GM19438 (cell line): ENCODE measurements around the gene RPS15A.
"Not testable (repeated sequence)": the region's sequence is repeated elsewhere in the genome, so short reads cannot be mapped to it uniquely, and the experiment has no call there.

Source experiments
- ATAC-seq: cut with Tn5 transposase; IDR thresholded peaks from one replicate; pipeline ENCODE4 v1.9.1; 2021; ENCODE audit warnings: low read depth; ENCODE audit not compliant: unreplicated experiment

The RPS15A gene

DNA sequence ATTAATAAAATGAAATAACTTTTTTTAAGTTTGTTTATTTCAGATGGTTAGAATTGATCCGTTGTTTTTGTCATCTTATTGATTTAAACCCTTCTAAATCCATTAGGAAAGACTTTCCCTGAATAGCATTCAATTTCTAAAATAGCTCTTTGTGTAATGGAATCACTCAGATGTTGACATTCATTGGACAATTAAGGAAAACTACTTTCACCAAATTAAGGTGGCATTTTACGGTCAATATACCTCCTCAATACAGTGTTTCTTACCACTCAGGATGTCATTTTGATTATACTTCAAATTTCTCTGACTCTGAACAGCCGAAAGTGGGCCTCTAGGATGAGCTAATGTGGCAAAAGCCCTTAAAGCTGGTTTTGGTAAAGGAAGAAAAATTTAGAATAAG is 9.4 kb upstream of the RPS15A start:
- no peak for ATAC-seq

DNA sequence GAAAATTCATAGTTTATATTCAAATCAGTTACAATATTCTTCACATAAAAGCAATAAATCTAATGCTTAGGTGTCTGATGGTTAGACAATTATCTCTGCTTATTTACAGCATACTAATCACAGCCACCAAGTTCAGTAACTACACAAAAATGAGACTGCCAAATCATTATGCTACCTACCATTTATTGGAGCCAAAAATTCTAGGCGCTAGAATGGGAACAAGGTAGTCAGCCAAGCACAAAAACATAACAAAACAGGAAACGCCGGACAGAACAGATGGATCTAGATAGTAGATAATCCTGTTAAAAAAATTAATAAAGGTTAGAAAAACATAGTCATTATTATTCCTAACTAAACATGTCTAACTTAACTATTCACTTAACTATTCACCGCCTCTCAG is 7.6 kb upstream of the RPS15A start:
- ATAC-seq, result no peak

- no peak for ATAC-seq
These were observed 6.2 kb upstream of the RPS15A start for GRCh38 chr16:18796377-18796776.

- ATAC-seq, result no peak
These were observed 2.8 kb upstream of the RPS15A start for GRCh38 chr16:18792836-18793433.

- ATAC-seq, result no peak
These were observed 652 bp downstream of the RPS15A start for GRCh38 chr16:18789515-18789849.

DNA sequence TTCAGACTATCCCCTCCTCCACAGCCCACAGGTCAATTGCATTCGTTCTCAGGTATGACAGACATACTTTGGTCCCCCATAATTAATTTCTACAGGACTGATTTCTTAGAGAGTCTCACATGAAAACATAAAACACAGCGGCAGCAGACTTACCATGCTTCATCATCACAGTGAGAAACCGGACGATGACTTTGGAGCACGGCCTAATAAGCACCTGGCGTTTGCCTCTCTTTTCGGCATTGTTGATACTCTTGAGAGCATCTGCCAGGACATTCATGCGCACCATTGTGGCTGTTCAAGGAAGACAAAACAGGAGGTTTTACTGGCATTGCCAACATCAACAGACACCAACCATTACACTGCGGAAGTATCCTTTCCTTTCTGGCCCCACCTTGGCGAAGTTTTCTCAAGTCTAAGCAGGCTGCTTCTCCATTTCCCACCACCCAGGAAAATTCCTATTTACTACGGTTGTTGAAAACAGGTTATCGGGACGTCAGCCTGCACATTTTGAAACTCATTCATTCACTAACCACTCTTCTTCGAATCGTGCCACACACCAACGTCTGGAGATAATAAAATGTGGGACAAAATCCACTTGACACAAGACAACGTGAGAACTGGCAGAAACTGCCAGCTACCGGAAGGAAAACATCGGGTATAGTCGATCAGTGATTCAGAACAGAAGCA is 1.2 kb downstream of the RPS15A start:
- ATAC-seq, result no peak

- ATAC-seq, result no peak
These were observed 5.1 kb downstream of the RPS15A start for GRCh38 chr16:18784917-18785623.

DNA sequence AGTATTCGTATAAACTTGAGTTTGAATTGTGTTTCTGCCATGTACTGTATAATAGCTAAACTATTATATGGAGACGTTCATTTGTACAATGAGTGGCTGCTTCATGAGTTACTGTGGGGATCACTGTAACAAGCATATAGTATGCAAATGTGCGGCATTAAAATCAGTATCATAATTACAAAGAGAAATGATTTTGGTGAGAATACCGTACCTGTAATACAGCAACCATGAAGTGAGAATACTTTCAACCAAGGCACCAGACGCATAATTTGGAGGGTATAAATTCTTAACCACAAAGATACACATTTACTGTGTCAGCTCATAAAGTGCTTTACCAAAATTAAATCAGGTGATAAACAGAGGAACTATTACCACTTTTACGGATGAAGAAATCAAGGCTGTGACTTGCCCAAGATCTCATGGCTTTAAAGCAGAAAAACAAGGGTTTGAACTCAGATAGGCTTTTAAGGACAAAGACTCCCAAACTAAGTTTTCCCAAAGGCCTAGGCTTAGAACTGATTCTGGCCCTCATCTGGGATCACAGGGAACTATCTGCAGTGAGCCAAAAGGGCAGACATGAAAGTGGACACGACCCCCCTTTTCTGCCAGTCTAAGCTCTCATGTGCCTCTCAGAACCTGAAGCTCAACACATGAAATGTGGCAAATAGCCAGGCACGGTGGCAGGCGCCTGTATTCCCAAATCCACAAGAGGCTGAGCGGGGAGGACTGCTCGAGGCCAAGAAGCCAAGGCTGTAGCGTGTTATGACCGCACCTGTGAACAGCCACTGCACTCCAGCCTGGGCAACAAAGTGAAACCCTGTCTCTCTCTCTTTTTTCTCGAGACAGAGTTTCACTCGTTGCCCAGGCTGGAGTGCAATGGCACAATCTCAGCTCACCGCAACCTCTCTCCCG is 6.4 kb downstream of the RPS15A start:
- ATAC-seq, result no peak

- no peak for ATAC-seq
These were observed 7.3 kb downstream of the RPS15A start for GRCh38 chr16:18782697-18783429.

DNA sequence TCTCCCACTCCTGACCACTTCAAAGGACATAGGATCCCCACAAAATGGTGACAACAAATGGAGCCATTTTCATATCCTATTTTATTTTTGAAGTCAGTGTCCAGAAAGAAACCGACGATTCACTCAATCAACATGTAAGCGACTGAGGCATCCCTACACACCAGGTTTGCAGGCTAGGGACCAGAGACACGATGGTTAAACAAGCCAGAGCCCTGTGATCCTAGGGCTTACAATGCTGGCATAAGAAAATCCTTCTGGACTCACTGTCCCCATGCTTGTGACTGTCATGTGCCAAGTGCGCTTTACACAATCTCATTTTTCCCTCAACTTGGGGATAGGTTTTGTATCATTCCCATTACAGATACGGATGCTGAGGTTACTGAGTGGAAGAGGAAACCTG is 8.9 kb downstream of the RPS15A start:
- ATAC-seq, result not testable (repeated sequence)

DNA sequence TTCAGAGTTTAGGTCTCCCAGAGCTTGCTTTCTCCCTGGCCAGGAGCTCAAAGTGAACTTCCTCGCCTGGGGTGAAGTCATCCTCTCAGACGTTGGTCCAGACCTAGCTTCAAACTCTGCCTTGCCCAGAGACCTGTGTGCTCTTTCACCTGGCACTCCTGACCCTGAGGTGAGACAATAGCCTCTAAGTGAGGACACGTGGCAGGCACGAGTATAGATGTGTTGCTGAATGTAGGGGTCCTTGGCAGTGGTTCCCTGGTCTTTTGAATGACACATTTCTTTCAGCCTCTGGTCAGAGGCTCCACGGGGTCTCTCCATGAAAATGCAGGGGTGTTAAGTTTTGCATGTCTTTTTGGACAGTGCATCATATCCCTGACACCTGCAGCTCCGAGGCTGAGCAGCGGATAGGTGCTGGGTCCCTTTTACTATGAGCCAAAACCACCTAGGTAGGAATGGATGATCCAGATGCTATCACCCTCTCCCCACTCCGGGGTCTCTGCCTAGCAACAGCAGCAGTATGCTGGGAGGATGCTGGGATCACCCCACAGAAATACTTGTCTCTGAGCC is 9.6 kb downstream of the RPS15A start:
- ATAC-seq, result not testable (repeated sequence)

DNA sequence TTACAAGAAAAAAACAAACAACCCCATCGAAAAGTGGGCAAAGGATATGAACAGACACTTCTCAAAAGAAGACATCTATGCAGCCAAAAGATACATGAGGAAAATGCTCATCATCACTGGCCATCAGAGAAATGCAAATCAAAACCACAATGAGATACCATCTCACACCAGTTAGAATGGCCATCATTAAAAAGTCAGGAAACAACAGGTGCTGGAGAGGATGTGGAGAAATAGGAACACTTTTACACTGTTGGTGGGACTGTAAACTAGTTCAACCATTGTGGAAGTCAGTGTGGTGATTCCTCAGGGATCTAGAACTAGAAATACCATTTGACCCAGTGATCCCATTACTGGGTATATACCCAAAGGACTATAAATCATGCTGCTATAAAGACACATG is 12.5 kb downstream of the RPS15A start:
- ATAC-seq, result not testable (repeated sequence)

- not testable (repeated sequence) for ATAC-seq
These were observed 13.8 kb downstream of the RPS15A start for GRCh38 chr16:18776334-18776733.

- not testable (repeated sequence) for ATAC-seq
These were observed 15.5 kb downstream of the RPS15A start for GRCh38 chr16:18774651-18775050.

DNA sequence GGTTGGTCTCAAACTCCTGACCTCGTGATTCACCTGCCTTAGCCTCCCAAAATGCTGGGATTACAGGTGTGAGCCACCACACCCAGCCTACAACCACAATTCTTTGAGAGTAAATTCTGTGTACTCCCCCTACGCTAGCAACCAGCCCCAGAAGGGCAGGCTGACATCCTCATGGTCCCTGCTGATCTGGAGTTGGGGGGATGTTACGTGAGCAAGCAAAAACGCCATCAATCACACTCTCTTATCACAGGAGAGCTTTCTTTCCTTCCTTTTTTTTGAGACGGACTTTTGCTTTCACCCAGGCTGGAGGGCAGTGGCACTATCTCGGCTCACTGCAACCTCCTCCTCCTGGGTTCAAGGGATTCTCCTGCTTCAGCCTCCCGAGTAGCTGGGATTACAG is 18.0 kb downstream of the RPS15A start:
- ATAC-seq, result not testable (repeated sequence)

GRCh38 chr16:18770336-18770962 is 19.7 kb downstream of the RPS15A start:
- ATAC-seq, result not testable (repeated sequence)

DNA sequence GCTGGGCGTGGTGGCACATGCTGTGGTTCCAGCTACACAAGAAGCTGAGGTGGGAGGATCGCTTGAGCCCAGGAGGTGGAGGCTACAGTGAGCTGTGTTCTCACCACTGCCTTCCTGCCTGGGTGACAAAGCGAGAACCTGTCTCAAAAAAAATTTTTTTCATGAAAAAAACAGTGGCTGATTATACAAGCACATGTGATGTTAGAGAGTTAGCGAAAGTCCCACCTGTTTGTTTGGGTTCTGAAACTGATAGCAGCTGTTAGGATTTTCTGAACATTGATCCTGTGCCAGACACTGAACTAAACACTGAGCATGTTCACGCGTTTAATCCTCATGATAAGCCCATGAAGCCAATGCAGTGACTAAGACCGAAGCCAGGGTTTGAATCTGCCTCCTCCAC is 22.9 kb downstream of the RPS15A start:
- not testable (repeated sequence) for ATAC-seq

DNA sequence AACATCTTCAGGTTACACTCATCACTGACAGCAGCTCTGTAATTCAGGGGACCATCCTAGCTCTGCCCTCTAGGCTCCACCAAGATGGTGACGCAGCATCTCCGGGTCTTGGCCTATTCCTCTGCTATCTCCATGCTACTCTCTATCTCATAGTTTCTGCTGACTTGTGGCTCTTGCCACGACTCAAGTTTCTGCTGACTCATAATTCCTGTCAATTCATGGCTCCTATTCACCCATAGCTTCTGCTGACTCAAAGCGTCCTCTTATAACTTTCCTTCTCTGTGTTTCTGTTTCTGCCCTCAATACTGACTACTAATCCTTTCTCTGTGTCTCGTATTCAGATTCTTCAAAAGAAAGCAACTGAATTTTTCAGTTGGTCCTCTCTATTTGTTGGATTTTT is 27.4 kb downstream of the RPS15A start:
- ATAC-seq, result not testable (repeated sequence)
